Suprapubic skin (tissue), 4 donors: ENCODE data around the gene BUD23. TPM values are rescaled to one million over a fixed set of nuclear protein-coding genes. Genes with fewer than 3 reads are reported as not detected.
"Not testable (repeated sequence)": the region's sequence is repeated elsewhere in the genome, so short reads cannot be mapped to it uniquely, and the experiment has no call there.

Experiments
- DNase-seq, 2 donors: peaks; one replicate each; pipeline ENCODE4 v3.0.0-alpha.2; 2019; ENCODE audit warnings: low spot score in 2 of 2
- H3K27ac ChIP-seq: fragments of 200-600 bp; sonication (generic); one replicate; pipeline ENCODE4 v1.5.1; 2019
- H3K27me3 ChIP-seq: fragments of 200-600 bp; sonication (generic); one replicate; pipeline ENCODE4 v1.5.1; 2019
- H3K36me3 ChIP-seq: fragments of 200-600 bp; sonication (generic); one replicate; pipeline ENCODE4 v1.5.1; 2019
- H3K4me1 ChIP-seq: fragments of 200-600 bp; sonication (generic); one replicate; pipeline ENCODE4 v1.5.1; 2019
- H3K4me3 ChIP-seq: fragments of 200-600 bp; sonication (generic); one replicate; pipeline ENCODE4 v1.5.1; 2019; ENCODE audit warnings: mild to moderate bottlenecking
- H3K9me3 ChIP-seq: fragments of 200-600 bp; sonication (generic); one replicate; pipeline ENCODE4 v1.5.1; 2019
- CTCF ChIP-seq, 2 donors: fragments of 200-600 bp in 1 of 2; fragments of 450-650 bp in 1 of 2; sonication (generic) in 1 of 2; IDR thresholded peaks; one replicate each; pipeline ENCODE4 v1.5.1; 2016 to 2019; ENCODE audit warnings: antibody characterized with exemption in 2 of 2, mild to moderate bottlenecking in 1 of 2, moderate library complexity in 1 of 2
- EP300 ChIP-seq: sonication (generic); formaldehyde crosslinking; IDR thresholded peaks from one replicate; pipeline ENCODE4 v1.6.1; 2017; ENCODE audit warnings: antibody characterized with exemption
- POLR2A ChIP-seq, 2 donors: fragments of 450-650 bp; IDR thresholded peaks; one replicate each; pipeline ENCODE4 v1.6.1; 2017; ENCODE audit warnings: antibody characterized with exemption in 2 of 2, mild to moderate bottlenecking in 2 of 2, moderate library complexity in 2 of 2
- POLR2AphosphoS5 ChIP-seq, 3 donors: sonication (generic); formaldehyde crosslinking; IDR thresholded peaks; one replicate each; pipeline ENCODE4 v1.6.1; 2017; ENCODE audit warnings: antibody characterized with exemption in 3 of 3
- WGBS: methylation state at CpG from one replicate; pipeline ENCODE4 v1.1.5; 2018; 5-methylcytosine and 5-hydroxymethylcytosine counted together
- total RNA-seq, 4 donors: library from RNA; depleted of rRNA; stranded (reverse); fragments of >200 nt; gene quantifications; one replicate each; pipeline ENCODE4 v1.1.0, GENCODE V29; 2016

Gene BUD23
- total RNA-seq, 4 donors from 2014 or later: 48.1 to 65.8 (median 53.8) TPM

GRCh38 chr7:73649576-73649975, 33.8 kb upstream of the BUD23 start:
- Histone ChIP-seq H3K36me3 (no peaks in the 10 kb centered on the region), H3K27me3 (peaks cover 73% of the 10 kb centered on the region), H3K9me3 (no peaks in the 10 kb centered on the region), H3K4me1 (peaks cover 12% of the 10 kb centered on the region), H3K4me3 (no peak overlapping the region), H3K27ac (no peak overlapping the region)
- no peak for DNase-seq
- TF ChIP-seq POLR2A (IDR thresholded peaks at IDR 0.05): no peak
- no peak for TF ChIP-seq EP300
- no peak for TF ChIP-seq POLR2AphosphoS5 (IDR thresholded peaks at IDR 0.05)
- no peak for TF ChIP-seq CTCF (IDR thresholded peaks at IDR 0.05)
- 49% methylated on average over 5 of the region's 9 CpGs for WGBS

- H3K27ac ChIP-seq: no peak overlapping the region
- WGBS: 82% methylated on average over 5 of the region's 5 CpGs
- DNase-seq: no peak
- no peaks in the 10 kb centered on the region for H3K9me3 ChIP-seq
- TF ChIP-seq CTCF (IDR thresholded peaks at IDR 0.05) (no peak), POLR2A (IDR thresholded peaks at IDR 0.05) (no peak), EP300 (no peak), POLR2AphosphoS5 (IDR thresholded peaks at IDR 0.05) (no peak)
- H3K27me3 ChIP-seq: peaks cover 67% of the 10 kb centered on the region
- H3K4me3 ChIP-seq: no peak overlapping the region
- peaks cover 12% of the 10 kb centered on the region for H3K4me1 ChIP-seq
- H3K36me3 ChIP-seq: no peaks in the 10 kb centered on the region
These were observed 32.9 kb upstream of the BUD23 start for GRCh38 chr7:73650524-73650923.

GRCh38 chr7:73652541-73652949, 30.9 kb upstream of the BUD23 start:
- DNase-seq: no peak
- Histone ChIP-seq H3K27me3 (peaks cover 47% of the 10 kb centered on the region), H3K4me1 (peaks cover 9% of the 10 kb centered on the region), H3K36me3 (no peaks in the 10 kb centered on the region), H3K9me3 (no peaks in the 10 kb centered on the region), H3K27ac (no peak overlapping the region), H3K4me3 (no peak overlapping the region)
- 77% methylated on average over 11 of the region's 11 CpGs for WGBS
- TF ChIP-seq EP300 (no peak), CTCF (IDR thresholded peaks at IDR 0.05) (no peak)

GRCh38 chr7:73655309-73655708, 28.1 kb upstream of the BUD23 start:
- H3K27me3 ChIP-seq: peaks cover 20% of the 10 kb centered on the region
- not testable (repeated sequence) for DNase-seq, H3K4me1 ChIP-seq, H3K4me3 ChIP-seq, H3K27ac ChIP-seq, H3K36me3 ChIP-seq, H3K9me3 ChIP-seq
- WGBS: 83% methylated on average over 4 of the region's 4 CpGs

- WGBS: 68% methylated on average over 8 of the region's 8 CpGs
These were observed 23.4 kb upstream of the BUD23 start for GRCh38 chr7:73659983-73660382.

GRCh38 chr7:73660594-73660993, 22.8 kb upstream of the BUD23 start:
- not testable (repeated sequence) for H3K27ac ChIP-seq, H3K27me3 ChIP-seq, H3K4me3 ChIP-seq, DNase-seq, H3K36me3 ChIP-seq, H3K9me3 ChIP-seq, H3K4me1 ChIP-seq
- 48% methylated on average over 4 of the region's 4 CpGs for WGBS

More at GRCh38 chr7:73659983-73660382, 23.4 kb upstream of the BUD23 start:
- Histone ChIP-seq H3K27ac (no peak overlapping the region), H3K27me3 (no peaks in the 10 kb centered on the region), H3K36me3 (no peaks in the 10 kb centered on the region), H3K9me3 (no peaks in the 10 kb centered on the region), H3K4me3 (no peak overlapping the region), H3K4me1 (no peaks in the 10 kb centered on the region)
- no peak for DNase-seq
- TF ChIP-seq CTCF (IDR thresholded peaks at IDR 0.05): no peak
- no peak for TF ChIP-seq EP300
- no peak for TF ChIP-seq POLR2AphosphoS5 (IDR thresholded peaks at IDR 0.05)
- TF ChIP-seq POLR2A (IDR thresholded peaks at IDR 0.05): no peak
